Measurements from ENCODE around the gene RGS10.

GRCh38 chr10:119524720-119525070 lies 17.8 kb downstream of the RGS10 start:
- TF ChIP-seq CTCF (conservative IDR thresholded peaks at IDR 0.05; ENCODE audit: low read length) (no peak), EZH2phosphoT487 (IDR thresholded peaks at IDR 0.05; ENCODE audit: borderline replicate concordance) (no peak)
